BE2C (cell line): Measurements from ENCODE around the gene SLC9A8.

Experiments
- DNase-seq: peaks from one replicate; pipeline ENCODE4 v3.0.0-alpha.2; 2020
- H3K27me3 ChIP-seq: fragments of 250-450 bp; sonication (Bioruptor Pico); 2 replicates; pipeline ENCODE4 v1.5.1; 2020; ENCODE audit warnings: mild to moderate bottlenecking
- H3K36me3 ChIP-seq: fragments of 250-450 bp; sonication (Bioruptor Pico); 2 replicates; pipeline ENCODE4 v1.5.1; 2020; ENCODE audit warnings: mild to moderate bottlenecking
- H3K4me1 ChIP-seq: fragments of 250-450 bp; sonication (Bioruptor Pico); 2 replicates; pipeline ENCODE4 v1.5.1; 2020
- H3K4me3 ChIP-seq: 2 replicates; pipeline ENCODE4 v1.5.1; 2011; ENCODE audit warnings: low read depth, low read length
- H3K9me3 ChIP-seq: fragments of 250-450 bp; sonication (Bioruptor Pico); 2 replicates; pipeline ENCODE4 v1.5.1; 2020
- CTCF ChIP-seq: IDR thresholded peaks from 2 replicates; pipeline ENCODE4 v1.5.1; 2012; ENCODE audit warnings: mild to moderate bottlenecking, low read depth, low read length

SLC9A8 gene

DNA sequence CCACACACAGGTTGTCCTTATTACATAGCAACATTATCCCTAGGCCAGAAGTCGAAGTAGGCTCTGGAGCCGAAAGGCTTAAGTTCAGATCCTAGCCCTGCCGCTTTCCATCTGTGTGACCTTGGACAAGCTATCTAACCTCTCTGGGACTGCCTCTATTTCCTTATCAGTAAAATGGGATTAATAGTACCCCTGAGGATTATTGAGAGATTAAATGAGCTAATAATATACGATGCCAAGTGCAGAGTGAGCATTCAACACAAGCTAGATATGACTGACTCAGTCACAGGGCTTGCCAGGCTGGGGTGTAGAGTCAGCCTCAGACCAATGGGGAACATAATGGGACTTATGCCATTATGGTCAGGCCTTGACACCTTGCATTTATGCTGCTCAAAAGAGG lies 111.6 kb downstream of the SLC9A8 start:
- no peak for DNase-seq
- no peaks in the 10 kb centered on the region; the same call in 1 of the 2 replicates for H3K4me1 ChIP-seq
- H3K36me3 ChIP-seq = no peaks in the 10 kb centered on the region
- TF ChIP-seq CTCF = no peak
- H3K9me3 ChIP-seq = no peaks in the 10 kb centered on the region; the same call in 1 of the 2 replicates
- H3K4me3 ChIP-seq = no peak overlapping the region
- no peaks in the 10 kb centered on the region for H3K27me3 ChIP-seq

DNA sequence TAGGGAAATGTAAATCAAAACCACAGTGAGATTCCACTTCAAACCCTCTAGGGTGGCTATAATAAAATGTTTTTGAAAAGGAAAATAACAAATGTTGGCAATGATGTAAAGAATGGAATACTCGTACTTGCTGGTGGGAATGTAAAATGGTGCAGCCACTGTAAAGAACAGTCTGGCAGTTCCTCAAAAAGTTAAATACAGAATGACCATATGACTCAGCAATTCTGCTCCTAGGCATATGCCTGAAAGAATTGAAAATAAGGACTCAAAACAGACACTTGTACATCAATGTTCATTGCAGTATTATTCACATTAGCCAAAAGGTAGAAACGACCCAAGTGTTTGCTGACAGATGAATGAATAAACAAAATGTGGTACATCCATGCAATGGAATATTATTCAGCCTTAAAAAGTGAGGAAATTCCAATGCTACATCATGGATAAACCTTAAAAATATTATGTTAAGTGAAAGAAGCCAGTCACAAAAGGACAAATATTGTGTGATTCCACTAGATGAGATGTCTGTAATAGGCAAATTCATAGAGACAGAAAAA lies 113.3 kb downstream of the SLC9A8 start:
- H3K4me3 ChIP-seq = no peak overlapping the region
- H3K4me1 ChIP-seq = no peaks in the 10 kb centered on the region
- no peaks in the 10 kb centered on the region for H3K36me3 ChIP-seq
- no peak for DNase-seq
- H3K9me3 ChIP-seq = no peaks in the 10 kb centered on the region; the same call in 1 of the 2 replicates
- no peaks in the 10 kb centered on the region for H3K27me3 ChIP-seq
- TF ChIP-seq CTCF = no peak

DNA sequence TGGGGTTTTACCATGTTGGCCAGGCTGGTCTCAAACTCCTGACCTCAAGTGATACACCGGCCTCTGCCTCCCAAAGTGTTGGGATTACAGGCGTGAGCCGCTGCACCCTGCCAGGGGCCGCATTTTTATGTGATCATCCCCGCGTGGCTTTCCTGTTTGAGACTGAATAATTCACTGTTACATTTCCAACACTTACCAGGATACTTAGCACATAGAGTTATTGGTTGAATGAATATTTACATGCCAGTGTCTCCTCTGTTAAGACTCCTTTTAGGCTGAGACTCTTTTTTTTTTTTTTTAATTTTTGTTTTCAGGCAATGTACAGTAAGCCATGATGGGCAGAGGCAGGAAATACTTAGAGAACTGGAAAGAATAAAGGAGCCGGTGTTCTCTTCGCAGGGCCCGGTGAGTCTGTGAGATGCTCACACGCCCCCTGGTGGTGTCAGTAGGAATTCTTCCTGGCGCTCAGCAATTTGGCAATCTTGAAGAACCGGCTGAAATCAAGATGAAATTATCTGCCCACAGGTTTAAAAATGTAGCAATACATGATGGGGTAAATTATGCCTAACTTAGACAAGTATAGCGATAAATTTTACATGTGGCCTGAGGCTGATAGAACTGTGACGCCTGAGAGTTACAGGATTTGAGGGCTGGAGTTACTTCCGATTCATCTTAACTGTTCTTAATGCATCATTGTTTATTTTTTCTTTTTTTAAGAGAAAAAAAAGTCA lies 115.9 kb downstream of the SLC9A8 start:
- Histone ChIP-seq H3K9me3 (no peaks in the 10 kb centered on the region), H3K4me3 (no peak overlapping the region), H3K4me1 (no peaks in the 10 kb centered on the region), H3K27me3 (no peaks in the 10 kb centered on the region), H3K36me3 (no peaks in the 10 kb centered on the region)
- peak; percentile 94 for TF ChIP-seq CTCF
- DNase-seq = peak; percentile 79

DNA sequence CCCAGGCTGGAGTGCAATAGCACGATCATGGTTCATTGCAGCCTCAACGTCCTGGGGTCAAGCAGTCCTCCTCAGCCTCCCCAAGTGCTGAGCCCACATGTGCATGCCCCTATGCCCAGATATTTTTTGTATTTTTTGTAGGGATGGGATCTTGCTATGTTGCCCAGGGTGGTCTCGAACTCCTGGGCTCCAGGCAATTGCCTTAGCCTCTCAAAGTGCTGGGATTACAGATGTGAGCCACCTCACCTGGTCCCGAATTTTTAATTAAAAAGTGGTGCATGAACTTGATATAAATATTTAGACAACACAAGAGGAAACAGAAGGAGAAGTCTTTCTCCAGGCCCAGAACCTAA lies 116.5 kb downstream of the SLC9A8 start:
- DNase-seq = no peak
- no peaks in the 10 kb centered on the region for H3K27me3 ChIP-seq

DNA sequence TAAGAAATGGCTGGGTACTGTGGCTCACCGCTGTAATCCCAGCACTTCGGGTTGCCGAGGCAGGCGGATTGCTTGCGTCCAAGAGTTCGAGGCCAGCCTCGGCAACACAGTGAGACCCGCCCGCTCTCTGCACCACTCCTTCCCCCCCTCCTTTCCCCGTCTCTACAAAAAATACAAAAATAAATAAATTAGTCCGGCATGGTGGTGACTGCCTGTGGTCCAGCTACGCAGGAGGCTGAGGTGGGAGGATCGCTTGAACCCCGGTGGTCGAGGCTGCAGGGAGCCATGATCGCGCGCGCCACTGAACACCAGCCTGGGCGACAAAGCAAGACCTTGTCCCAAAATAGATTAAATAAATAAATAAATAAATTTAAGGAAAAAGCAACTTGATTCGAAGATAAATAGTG lies 123.1 kb downstream of the SLC9A8 start:
- Histone ChIP-seq H3K9me3 (no peaks in the 10 kb centered on the region), H3K4me3 (peak overlapping the region; percentile 99), H3K27me3 (no peaks in the 10 kb centered on the region), H3K36me3 (peaks cover 26% of the 10 kb centered on the region), H3K4me1 (peaks cover 13% of the 10 kb centered on the region)
- DNase-seq = no peak
- TF ChIP-seq CTCF = no peak

More for the DNA sequence above, 116.5 kb downstream of the SLC9A8 start:
- TF ChIP-seq CTCF = no peak
- Histone ChIP-seq H3K9me3 (no peaks in the 10 kb centered on the region), H3K4me3 (no peak overlapping the region), H3K36me3 (no peaks in the 10 kb centered on the region), H3K4me1 (no peaks in the 10 kb centered on the region)

- no peaks in the 10 kb centered on the region for H3K27me3 ChIP-seq
- H3K4me1 ChIP-seq = peaks cover 13% of the 10 kb centered on the region
- H3K9me3 ChIP-seq = no peaks in the 10 kb centered on the region
- DNase-seq = peak; percentile 94
- peak within 1 kb of the TSS; percentile 99 for H3K4me3 ChIP-seq
- peaks cover 32% of the 10 kb centered on the region for H3K36me3 ChIP-seq
- TF ChIP-seq CTCF = no peak
Observed at GRCh38 chr20:49936153-49937026, 123.8 kb downstream of the SLC9A8 start, which contains the start of gene RNF114. Gene RNF114 (plus strand): TSS chr20:49936397. CDS start chr20:49936413, 16 bp downstream.
